ENCODE results near the gene BCORL1. TPM values are rescaled to one million over a fixed set of nuclear protein-coding genes. Genes with fewer than 3 reads are reported as not detected.

BCORL1 gene
- total RNA-seq, 1 donor from 2014 or later: 6.1 TPM

GRCh38 chrX:129979207-129979920 lies 3.1 kb upstream of the BCORL1 start:
- DNase-seq (ENCODE audit: extremely low spot score in 2 of 2): no peak

DNA sequence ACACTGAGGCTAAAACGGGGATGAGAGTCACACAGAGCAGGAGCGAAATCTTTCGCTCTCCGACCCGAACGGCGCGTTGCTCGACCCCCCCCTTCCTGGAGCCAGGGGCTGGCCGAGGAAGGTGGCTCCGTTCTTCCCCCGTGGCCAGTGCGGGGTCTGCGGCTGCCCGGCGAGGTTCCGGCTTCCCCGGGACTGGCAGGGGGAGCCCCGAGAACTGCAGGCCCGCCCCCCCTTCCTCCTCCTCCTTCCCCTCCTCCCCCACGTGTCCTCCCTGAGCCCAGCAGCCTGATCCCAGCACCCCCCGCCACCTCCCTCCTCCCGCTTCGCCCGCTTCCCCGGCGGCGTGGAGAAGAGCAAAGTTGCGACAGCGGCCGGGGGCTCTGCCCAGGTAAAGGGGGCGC lies 2.4 kb upstream of the BCORL1 start:
- H3K27me3 ChIP-seq: no peaks in the 10 kb centered on the region
- H3K4me1 ChIP-seq: peaks cover 6% of the 10 kb centered on the region
- H3K4me3 ChIP-seq: peak overlapping the region in 1 of 2 donors; percentile 67
- H3K27ac ChIP-seq: peak overlapping the region; percentile 75
- intact Hi-C loops (cut with DNase I): loop anchor here (2.0 kb wide), 1 partner anchor 47 kb away; no protein-coding TSS in a partner anchor
- TF ChIP-seq POLR2A (IDR thresholded peaks at IDR 0.05) (no peak), POLR2AphosphoS5 (IDR thresholded peaks at IDR 0.05; ENCODE audit: insufficient read depth in 1 of 2, low read depth in 1 of 2) (no peak), CTCF (IDR thresholded peaks at IDR 0.05) (no peak)
- no peak for DNase-seq (ENCODE audit: extremely low spot score in 2 of 2)
- no peaks in the 10 kb centered on the region for H3K9me3 ChIP-seq
- H3K36me3 ChIP-seq: no peaks in the 10 kb centered on the region

More at GRCh38 chrX:129979207-129979920, 3.1 kb upstream of the BCORL1 start:
- no peaks in the 10 kb centered on the region for H3K27me3 ChIP-seq
- no peaks in the 10 kb centered on the region for H3K9me3 ChIP-seq
- H3K27ac ChIP-seq: peak overlapping the region; percentile 75
- H3K4me1 ChIP-seq: no peaks in the 10 kb centered on the region
- H3K4me3 ChIP-seq: peak overlapping the region in 1 of 2 donors; percentile 67
- TF ChIP-seq POLR2AphosphoS5 (IDR thresholded peaks at IDR 0.05; ENCODE audit: insufficient read depth in 1 of 2, low read depth in 1 of 2): no peak
- TF ChIP-seq POLR2A (IDR thresholded peaks at IDR 0.05): no peak
- TF ChIP-seq CTCF (IDR thresholded peaks at IDR 0.05): no peak
- no peaks in the 10 kb centered on the region for H3K36me3 ChIP-seq
- intact Hi-C loops (cut with DNase I): no loop called here

DNA sequence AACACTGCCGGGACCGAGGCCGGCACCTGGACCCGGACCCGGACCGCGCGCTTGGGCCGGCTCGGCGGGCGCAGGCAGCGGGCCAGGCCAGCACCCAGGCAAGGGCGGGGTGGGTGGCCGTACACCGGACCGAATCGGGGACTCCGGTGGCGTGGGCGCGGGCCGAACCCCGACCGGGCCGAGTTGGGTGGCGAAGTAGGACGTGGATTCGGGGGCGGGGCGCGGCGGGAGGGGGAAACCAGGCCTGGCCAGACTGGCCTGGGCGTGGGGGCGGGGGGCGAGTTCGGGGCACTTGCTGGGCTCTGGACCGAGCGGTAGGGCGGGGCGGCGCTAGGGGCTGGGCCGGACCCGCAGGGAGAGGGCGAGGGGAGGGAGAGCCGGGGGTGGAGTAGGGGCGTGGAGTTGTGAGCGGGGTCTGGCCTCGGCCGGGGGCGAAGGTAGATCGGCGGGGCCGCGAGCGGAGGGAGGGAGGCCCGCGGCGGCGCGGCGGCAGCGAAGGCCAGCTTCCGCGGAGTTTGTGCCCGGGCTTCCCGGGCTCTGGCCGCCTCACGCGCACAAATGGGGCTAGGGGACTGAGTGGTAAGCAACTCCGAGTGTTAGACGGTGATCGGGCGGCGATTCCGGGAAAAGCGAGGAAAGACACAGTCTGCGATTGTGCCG lies 1.8 kb upstream of the BCORL1 start:
- Histone ChIP-seq H3K36me3 (no peaks in the 10 kb centered on the region), H3K27me3 (no peaks in the 10 kb centered on the region), H3K27ac (peak overlapping the region; percentile 75), H3K4me3 (peak overlapping the region in 1 of 2 donors; percentile 67), H3K4me1 (peaks cover 7% of the 10 kb centered on the region), H3K9me3 (no peaks in the 10 kb centered on the region)
- intact Hi-C loops (cut with DNase I): loop anchor here (2.0 kb wide), 1 partner anchor 48 kb away; no protein-coding TSS in a partner anchor
- TF ChIP-seq CTCF (IDR thresholded peaks at IDR 0.05) (no peak), POLR2AphosphoS5 (IDR thresholded peaks at IDR 0.05; ENCODE audit: insufficient read depth in 1 of 2, low read depth in 1 of 2) (peak in 1 of 2 donors; percentile 65), POLR2A (IDR thresholded peaks at IDR 0.05) (no peak)
- DNase-seq (ENCODE audit: extremely low spot score in 2 of 2): no peak

DNA sequence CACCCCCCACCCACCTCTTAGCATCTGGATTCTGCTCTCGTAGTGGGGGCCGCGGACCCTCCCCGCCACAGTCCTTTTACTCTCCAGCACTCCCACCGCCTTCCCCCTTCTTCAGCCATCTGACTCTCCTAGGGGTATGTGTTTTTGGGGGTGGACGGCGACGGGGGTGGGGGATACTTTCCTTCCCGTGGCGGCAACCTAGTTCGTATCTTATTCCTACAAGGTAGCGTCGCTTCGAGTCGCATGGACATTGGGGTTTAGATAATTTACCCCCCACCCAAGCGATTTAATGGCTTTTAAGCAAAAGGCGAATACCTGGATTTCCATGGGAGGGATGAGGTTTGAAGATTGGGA lies 1.3 kb upstream of the BCORL1 start:
- no peaks in the 10 kb centered on the region for H3K9me3 ChIP-seq
- DNase-seq (ENCODE audit: extremely low spot score in 2 of 2): no peak
- no peaks in the 10 kb centered on the region for H3K36me3 ChIP-seq
- H3K27ac ChIP-seq: peak overlapping the region; percentile 75
- H3K4me1 ChIP-seq: peaks cover 7% of the 10 kb centered on the region
- intact Hi-C loops (cut with DNase I): loop anchor here (2.0 kb wide), 1 partner anchor 48 kb away; no protein-coding TSS in a partner anchor
- peak overlapping the region in 1 of 2 donors; percentile 67 for H3K4me3 ChIP-seq
- no peak for TF ChIP-seq POLR2AphosphoS5 (IDR thresholded peaks at IDR 0.05; ENCODE audit: insufficient read depth in 1 of 2, low read depth in 1 of 2)
- TF ChIP-seq CTCF (IDR thresholded peaks at IDR 0.05): no peak
- TF ChIP-seq POLR2A (IDR thresholded peaks at IDR 0.05): no peak
- H3K27me3 ChIP-seq: no peaks in the 10 kb centered on the region

All from vagina (tissue), 2 donors.